Nasal cavity respiratory epithelium epithelial cell of viscerocranial mucosa (primary cell): ENCODE results near the gene DNAAF9. TPM values are rescaled to one million over a fixed set of nuclear protein-coding genes. Genes with fewer than 3 reads are reported as not detected.

Experiments
- total RNA-seq: library from RNA; depleted of rRNA; stranded (reverse); fragments of >200 nt; gene quantifications from 2 replicates; pipeline ENCODE4 v1.2.3, GENCODE V29; 2014

DNAAF9 gene
- 6.5 and 19.9 TPM in 2 replicates for total RNA-seq

GRCh38 chr20:3407040-3407770 lies at the start of gene DNAAF9:
Gene DNAAF9 (minus strand): TSS chr20:3407669. CDS start chr20:3407557, 112 bp downstream.

Other genes with a start within 250 kb of the DNAAF9 start
- 15.4 and 23.8 TPM in 2 replicates for gene FASTKD5, start 247.8 kb downstream of the DNAAF9 start, total RNA-seq
- gene UBOX5, start 247.8 kb downstream of the DNAAF9 start, total RNA-seq, result 2.4 TPM in 2 replicates
- gene LZTS3, start 234.1 kb downstream of the DNAAF9 start, total RNA-seq, result 13.5 and 14.4 TPM in 2 replicates
- gene DDRGK1, start 203.0 kb downstream of the DNAAF9 start, total RNA-seq, result 43.7 and 45.3 TPM in 2 replicates
- 20.7 and 35.2 TPM in 2 replicates for gene ITPA, start 198.2 kb downstream of the DNAAF9 start, total RNA-seq
- gene SLC4A11, start 168.5 kb downstream of the DNAAF9 start, total RNA-seq, result 4.1 and 5.1 TPM in 2 replicates
- gene ATRN, start 63.3 kb upstream of the DNAAF9 start, total RNA-seq, result 52.3 and 91.4 TPM in 2 replicates